Measurements from ENCODE around the gene INAFM2. TPM values are rescaled to one million over a fixed set of nuclear protein-coding genes. Genes with fewer than 3 reads are reported as not detected.

INAFM2 gene
- total and polyA plus RNA-seq, 4 donors: 3.3 to 5.7 (median 4.4) TPM

DNA sequence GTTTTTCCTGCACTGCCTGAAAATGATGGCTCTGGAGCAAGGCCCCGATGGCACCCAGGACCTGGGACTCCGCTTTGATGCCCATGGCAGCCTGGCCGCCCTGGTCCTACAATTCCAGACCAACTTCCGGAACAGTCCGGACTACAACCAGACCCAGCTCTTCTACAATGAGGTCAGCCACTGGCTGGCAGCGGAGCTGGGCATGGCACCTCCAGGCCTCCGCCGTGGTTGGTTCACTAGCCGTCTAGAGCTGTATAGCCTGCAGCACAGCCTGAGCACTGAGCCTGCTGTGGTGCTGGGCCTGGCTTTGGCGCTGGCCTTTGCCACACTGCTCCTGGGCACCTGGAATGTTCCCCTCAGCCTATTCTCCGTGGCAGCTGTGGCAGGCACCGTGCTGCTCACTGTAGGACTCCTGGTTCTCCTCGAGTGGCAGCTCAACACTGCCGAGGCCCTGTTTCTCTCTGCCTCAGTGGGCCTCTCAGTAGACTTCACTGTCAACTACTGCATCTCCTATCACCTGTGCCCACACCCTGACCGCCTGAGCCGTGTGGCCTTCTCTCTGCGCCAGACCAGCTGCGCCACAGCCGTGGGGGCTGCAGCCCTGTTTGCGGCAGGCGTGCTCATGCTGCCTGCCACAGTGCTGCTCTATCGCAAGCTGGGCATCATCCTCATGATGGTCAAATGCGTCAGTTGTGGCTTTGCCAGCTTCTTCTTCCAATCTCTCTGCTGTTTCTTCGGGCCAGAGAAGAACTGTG, 45.4 kb downstream of the INAFM2 start:
- WGBS: 97% methylated on average over 24 of the region's 24 CpGs
- no peak for DNase-seq (ENCODE audit: low spot score)

More for the DNA sequence above, 45.4 kb downstream of the INAFM2 start:
- Histone ChIP-seq H3K27ac (ENCODE audit: low read depth in 1 of 2, low read length in 2 of 2) (no peak overlapping the region), H3K9me3 (ENCODE audit: control insufficient read depth in 4 of 4, low read length in 3 of 4) (no peaks in the 10 kb centered on the region), H3K4me3 (ENCODE audit: low read depth in 1 of 3, low read length in 3 of 3) (no peak overlapping the region), H3K4me1 (ENCODE audit: control insufficient read depth in 4 of 4, insufficient read depth in 4 of 4, low read length in 3 of 4) (peaks cover 6 to 24% (median 13%) of the 10 kb centered on the region in 4 donors), H3K9ac (ENCODE audit: low read depth in 1 of 2, low read length in 2 of 2) (no peak overlapping the region), H3K36me3 (ENCODE audit: control insufficient read depth in 4 of 4, insufficient read depth in 3 of 4, low read depth in 1 of 4, low read length in 3 of 4) (no peaks in the 10 kb centered on the region), H3K27me3 (ENCODE audit: control insufficient read depth in 4 of 4, insufficient read depth in 4 of 4, low read length in 3 of 4) (no peaks in the 10 kb centered on the region)
- TF ChIP-seq NR2F2 (IDR thresholded peaks at IDR 0.05): no peak
- TF ChIP-seq FOXA1 (IDR thresholded peaks at IDR 0.05): no peak
- no peak for TF ChIP-seq TAF1 (conservative IDR thresholded peaks at IDR 0.05)
- no peak for TF ChIP-seq HNF4G (IDR thresholded peaks at IDR 0.05)
- TF ChIP-seq, protein P1, sequence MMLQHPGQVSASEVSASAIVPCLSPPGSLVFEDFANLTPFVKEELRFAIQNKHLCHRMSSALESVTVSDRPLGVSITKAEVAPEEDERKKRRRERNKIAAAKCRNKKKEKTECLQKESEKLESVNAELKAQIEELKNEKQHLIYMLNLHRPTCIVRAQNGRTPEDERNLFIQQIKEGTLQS (IDR thresholded peaks at IDR 0.05): no peak
- TF ChIP-seq, protein P2, sequence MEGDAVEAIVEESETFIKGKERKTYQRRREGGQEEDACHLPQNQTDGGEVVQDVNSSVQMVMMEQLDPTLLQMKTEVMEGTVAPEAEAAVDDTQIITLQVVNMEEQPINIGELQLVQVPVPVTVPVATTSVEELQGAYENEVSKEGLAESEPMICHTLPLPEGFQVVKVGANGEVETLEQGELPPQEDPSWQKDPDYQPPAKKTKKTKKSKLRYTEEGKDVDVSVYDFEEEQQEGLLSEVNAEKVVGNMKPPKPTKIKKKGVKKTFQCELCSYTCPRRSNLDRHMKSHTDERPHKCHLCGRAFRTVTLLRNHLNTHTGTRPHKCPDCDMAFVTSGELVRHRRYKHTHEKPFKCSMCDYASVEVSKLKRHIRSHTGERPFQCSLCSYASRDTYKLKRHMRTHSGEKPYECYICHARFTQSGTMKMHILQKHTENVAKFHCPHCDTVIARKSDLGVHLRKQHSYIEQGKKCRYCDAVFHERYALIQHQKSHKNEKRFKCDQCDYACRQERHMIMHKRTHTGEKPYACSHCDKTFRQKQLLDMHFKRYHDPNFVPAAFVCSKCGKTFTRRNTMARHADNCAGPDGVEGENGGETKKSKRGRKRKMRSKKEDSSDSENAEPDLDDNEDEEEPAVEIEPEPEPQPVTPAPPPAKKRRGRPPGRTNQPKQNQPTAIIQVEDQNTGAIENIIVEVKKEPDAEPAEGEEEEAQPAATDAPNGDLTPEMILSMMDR (IDR thresholded peaks at IDR 0.05; ENCODE audit: low read depth, low read length, missing input control): no peak
- no peak for TF ChIP-seq RAD21 (IDR thresholded peaks at IDR 0.05)
- TF ChIP-seq YY1 (IDR thresholded peaks at IDR 0.05): no peak
- TF ChIP-seq, protein P3, sequence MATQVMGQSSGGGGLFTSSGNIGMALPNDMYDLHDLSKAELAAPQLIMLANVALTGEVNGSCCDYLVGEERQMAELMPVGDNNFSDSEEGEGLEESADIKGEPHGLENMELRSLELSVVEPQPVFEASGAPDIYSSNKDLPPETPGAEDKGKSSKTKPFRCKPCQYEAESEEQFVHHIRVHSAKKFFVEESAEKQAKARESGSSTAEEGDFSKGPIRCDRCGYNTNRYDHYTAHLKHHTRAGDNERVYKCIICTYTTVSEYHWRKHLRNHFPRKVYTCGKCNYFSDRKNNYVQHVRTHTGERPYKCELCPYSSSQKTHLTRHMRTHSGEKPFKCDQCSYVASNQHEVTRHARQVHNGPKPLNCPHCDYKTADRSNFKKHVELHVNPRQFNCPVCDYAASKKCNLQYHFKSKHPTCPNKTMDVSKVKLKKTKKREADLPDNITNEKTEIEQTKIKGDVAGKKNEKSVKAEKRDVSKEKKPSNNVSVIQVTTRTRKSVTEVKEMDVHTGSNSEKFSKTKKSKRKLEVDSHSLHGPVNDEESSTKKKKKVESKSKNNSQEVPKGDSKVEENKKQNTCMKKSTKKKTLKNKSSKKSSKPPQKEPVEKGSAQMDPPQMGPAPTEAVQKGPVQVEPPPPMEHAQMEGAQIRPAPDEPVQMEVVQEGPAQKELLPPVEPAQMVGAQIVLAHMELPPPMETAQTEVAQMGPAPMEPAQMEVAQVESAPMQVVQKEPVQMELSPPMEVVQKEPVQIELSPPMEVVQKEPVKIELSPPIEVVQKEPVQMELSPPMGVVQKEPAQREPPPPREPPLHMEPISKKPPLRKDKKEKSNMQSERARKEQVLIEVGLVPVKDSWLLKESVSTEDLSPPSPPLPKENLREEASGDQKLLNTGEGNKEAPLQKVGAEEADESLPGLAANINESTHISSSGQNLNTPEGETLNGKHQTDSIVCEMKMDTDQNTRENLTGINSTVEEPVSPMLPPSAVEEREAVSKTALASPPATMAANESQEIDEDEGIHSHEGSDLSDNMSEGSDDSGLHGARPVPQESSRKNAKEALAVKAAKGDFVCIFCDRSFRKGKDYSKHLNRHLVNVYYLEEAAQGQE (IDR thresholded peaks at IDR 0.05): no peak
- TF ChIP-seq SP1 (IDR thresholded peaks at IDR 0.05): no peak
- TF ChIP-seq JUND (IDR thresholded peaks at IDR 0.05): no peak
- TF ChIP-seq, protein P4, sequence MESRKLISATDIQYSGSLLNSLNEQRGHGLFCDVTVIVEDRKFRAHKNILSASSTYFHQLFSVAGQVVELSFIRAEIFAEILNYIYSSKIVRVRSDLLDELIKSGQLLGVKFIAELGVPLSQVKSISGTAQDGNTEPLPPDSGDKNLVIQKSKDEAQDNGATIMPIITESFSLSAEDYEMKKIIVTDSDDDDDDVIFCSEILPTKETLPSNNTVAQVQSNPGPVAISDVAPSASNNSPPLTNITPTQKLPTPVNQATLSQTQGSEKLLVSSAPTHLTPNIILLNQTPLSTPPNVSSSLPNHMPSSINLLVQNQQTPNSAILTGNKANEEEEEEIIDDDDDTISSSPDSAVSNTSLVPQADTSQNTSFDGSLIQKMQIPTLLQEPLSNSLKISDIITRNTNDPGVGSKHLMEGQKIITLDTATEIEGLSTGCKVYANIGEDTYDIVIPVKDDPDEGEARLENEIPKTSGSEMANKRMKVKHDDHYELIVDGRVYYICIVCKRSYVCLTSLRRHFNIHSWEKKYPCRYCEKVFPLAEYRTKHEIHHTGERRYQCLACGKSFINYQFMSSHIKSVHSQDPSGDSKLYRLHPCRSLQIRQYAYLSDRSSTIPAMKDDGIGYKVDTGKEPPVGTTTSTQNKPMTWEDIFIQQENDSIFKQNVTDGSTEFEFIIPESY (IDR thresholded peaks at IDR 0.05): no peak
- TF ChIP-seq, protein P5, sequence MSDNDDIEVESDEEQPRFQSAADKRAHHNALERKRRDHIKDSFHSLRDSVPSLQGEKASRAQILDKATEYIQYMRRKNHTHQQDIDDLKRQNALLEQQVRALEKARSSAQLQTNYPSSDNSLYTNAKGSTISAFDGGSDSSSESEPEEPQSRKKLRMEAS (IDR thresholded peaks at IDR 0.05): no peak
- no peak for TF ChIP-seq EGR1 (IDR thresholded peaks at IDR 0.05; ENCODE audit: low read depth in 2 of 2)
- TF ChIP-seq HNF4A (conservative IDR thresholded peaks at IDR 0.05): no peak
- no peak for TF ChIP-seq GABPA (IDR thresholded peaks at IDR 0.05 in 1 of 2, conservative IDR thresholded peaks at IDR 0.05 in 1 of 2)
- TF ChIP-seq FOXA2 (IDR thresholded peaks at IDR 0.05): no peak
- TF ChIP-seq RXRA (IDR thresholded peaks at IDR 0.05): no peak

Data from liver (tissue), 9 donors.